ENCODE measurements around the gene SREK1IP1. TPM values are rescaled to one million over a fixed set of nuclear protein-coding genes. Genes with fewer than 3 reads are reported as not detected.
A peak's percentile ranks its signal among the peaks of the same experiment; 100 is the strongest.

SREK1IP1 gene
- total and polyA plus RNA-seq, 2 of the 13 experiments (the other 11 are each of a cell fraction or from before 2014, with no cell fraction given), result 3.1 to 16.5 TPM

DNA sequence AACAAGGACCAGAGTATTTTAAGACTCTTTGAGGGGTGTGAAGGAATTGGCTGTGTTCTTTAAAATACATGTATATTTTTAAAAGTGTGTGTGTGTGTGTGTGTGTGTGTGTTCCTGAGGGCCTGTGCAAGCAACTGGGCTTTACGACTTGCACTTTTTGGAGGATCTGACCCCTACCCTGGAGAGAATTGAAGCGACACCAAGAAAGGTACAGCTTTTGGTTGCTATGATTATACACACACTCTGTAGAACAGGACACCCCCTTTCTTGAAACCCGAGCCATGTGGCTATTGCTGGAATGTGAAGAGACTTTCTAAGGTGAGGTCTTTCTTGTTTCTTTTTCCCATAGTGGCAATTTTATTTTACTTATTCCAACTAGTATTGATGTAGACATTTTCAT is 77.2 kb downstream of the SREK1IP1 start:
- no peak for DNase-seq (ENCODE audit: low spot score)
- no peak for TF ChIP-seq ZNF33A (CRISPR knock-in tag; IDR thresholded peaks at IDR 0.05; ENCODE audit: borderline replicate concordance)
- no peak for TF ChIP-seq FOSL1 (CRISPR knock-in tag; IDR thresholded peaks at IDR 0.05; ENCODE audit: borderline replicate concordance)
- H3K79me2 ChIP-seq (ENCODE audit: insufficient read depth, low read length), result no peaks in the 10 kb centered on the region
- H3K27ac ChIP-seq (ENCODE audit: extremely low read length, insufficient read depth, low read length), result no peak overlapping the region
- in situ Hi-C loops (cut with HindIII; ENCODE audit: extremely low pct_ligation_motif_present, low pct_unique_long_range_greater_than_20kb), result no loop called here
- no peaks in the 10 kb centered on the region for H4K20me1 ChIP-seq (ENCODE audit: insufficient read depth, low read length)
- ChIA-PET CTCF (ENCODE audit: low intra/inter-chr PET ratio, low total read pairs) (no interaction called here), POLR2A (no interaction called here)
- no peaks in the 10 kb centered on the region for H3K9me3 ChIP-seq (ENCODE audit: low read length)
- H3K27me3 ChIP-seq (ENCODE audit: control insufficient read depth in 1 of 2, insufficient read depth in 2 of 2, low read length in 2 of 2), result peaks cover 1 to 39% of the 10 kb centered on the region in 2 experiments; a peak in 4 of 5 replicates
- ATAC-seq, result no peak
- BruUV-seq (replicated peaks), result no TSS peak
- H2AFZ ChIP-seq (ENCODE audit: low read length), result no peak overlapping the region
- WGBS (ENCODE audit: low lambda C conversion rate), result 4% methylated on average over 3 of the region's 3 CpGs
- FAIRE-seq, result no peak
- intact Hi-C loops (cut with micrococcal nuclease; ENCODE audit: unreplicated experiment), result no loop called here
- no peaks in the 10 kb centered on the region for H3K4me1 ChIP-seq (ENCODE audit: insufficient read depth, low read length)
- no peak overlapping the region for H3K4me3 ChIP-seq (replicated peaks in 1 of 3; ENCODE audit: insufficient read depth in 1 of 3, low read depth in 2 of 3, low read length in 3 of 3)
- no peak overlapping the region for H3K9ac ChIP-seq (ENCODE audit: insufficient read depth, low read depth, low read length)
- no peak overlapping the region for H3K4me2 ChIP-seq (ENCODE audit: low read depth, low read length)
- no peaks in the 10 kb centered on the region for H3K36me3 ChIP-seq (replicated peaks in 1 of 2; ENCODE audit: control insufficient read depth in 1 of 2, insufficient read depth in 2 of 2, low read length in 2 of 2)

DNA sequence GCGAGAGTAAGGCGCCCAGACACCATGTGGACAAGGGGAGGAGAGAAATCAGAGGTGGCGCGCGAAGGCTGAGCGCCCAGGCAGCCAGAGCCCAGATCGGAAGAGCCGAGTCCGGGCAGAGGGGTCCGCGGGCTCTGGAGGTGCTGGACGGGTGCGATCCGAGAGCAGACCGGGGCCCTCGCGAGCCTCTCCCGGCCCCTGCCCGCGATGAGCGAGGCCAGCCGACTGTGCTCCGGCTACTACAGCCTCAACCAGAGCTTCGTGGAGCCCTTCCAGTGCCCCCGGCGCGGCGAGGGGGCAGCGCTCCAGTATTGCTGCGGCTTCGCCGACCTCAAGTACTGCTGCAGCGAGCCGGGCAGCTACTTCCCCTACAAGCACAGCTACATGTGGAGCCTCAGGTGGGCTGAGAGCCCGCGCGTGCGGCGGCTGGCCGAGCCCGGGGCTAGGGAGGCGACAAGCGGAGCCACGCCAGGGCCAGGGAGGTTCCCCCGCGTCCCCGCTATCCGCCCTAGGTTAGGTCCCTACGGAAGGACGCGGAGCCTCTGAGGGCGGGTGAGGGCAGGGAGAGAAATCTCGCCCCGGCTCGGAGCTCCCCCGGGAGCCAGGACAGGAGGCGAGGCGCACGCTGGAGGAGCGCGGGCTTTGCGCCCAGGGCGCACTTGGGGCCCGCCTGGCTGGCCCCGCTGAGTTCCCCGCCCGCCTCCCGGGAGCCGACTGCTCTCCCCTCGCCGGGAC is 77.9 kb downstream of the SREK1IP1 start, which contains the start of gene SHISAL2B:
Gene SHISAL2B (plus strand): TSS at position 87 of the 735 bp plus-strand sequence. CDS start 121 bp downstream, at position 208.
- no TSS peak for BruUV-seq (replicated peaks)
- H3K4me2 ChIP-seq (ENCODE audit: low read depth, low read length), result peak within 1 kb of the TSS; percentile 59
- no peaks in the 10 kb centered on the region for H3K4me1 ChIP-seq (ENCODE audit: insufficient read depth, low read length)
- FAIRE-seq, result no peak
- H3K79me2 ChIP-seq (ENCODE audit: insufficient read depth, low read length), result no peaks in the 10 kb centered on the region
- 11% methylated on average over 10 of the region's 71 CpGs for WGBS (ENCODE audit: low lambda C conversion rate)
- ATAC-seq, result peak; percentile 85
- H3K4me3 ChIP-seq (replicated peaks in 1 of 3; ENCODE audit: insufficient read depth in 1 of 3, low read depth in 2 of 3, low read length in 3 of 3), result peak within 1 kb of the TSS in 2 of 3 experiments; percentile 20 to 59; a peak in 2 of 6 replicates
- H3K27me3 ChIP-seq (ENCODE audit: control insufficient read depth in 1 of 2, insufficient read depth in 2 of 2, low read length in 2 of 2), result peaks cover 1 to 39% of the 10 kb centered on the region in 2 experiments; a peak in 4 of 5 replicates
- no peaks in the 10 kb centered on the region for H4K20me1 ChIP-seq (ENCODE audit: insufficient read depth, low read length)
- no peak for DNase-seq (ENCODE audit: low spot score)
- H2AFZ ChIP-seq (ENCODE audit: low read length), result no peak within 1 kb of the TSS
- intact Hi-C loops (cut with micrococcal nuclease; ENCODE audit: unreplicated experiment) (no loop called here), in situ Hi-C loops (cut with HindIII; ENCODE audit: extremely low pct_ligation_motif_present, low pct_unique_long_range_greater_than_20kb) (no loop called here)
- no peak within 1 kb of the TSS for H3K9ac ChIP-seq (ENCODE audit: insufficient read depth, low read depth, low read length)
- no peaks in the 10 kb centered on the region for H3K36me3 ChIP-seq (replicated peaks in 1 of 2; ENCODE audit: control insufficient read depth in 1 of 2, insufficient read depth in 2 of 2, low read length in 2 of 2)
- ChIA-PET POLR2A (no interaction called here), CTCF (ENCODE audit: low intra/inter-chr PET ratio, low total read pairs) (no interaction called here)
- no peak within 1 kb of the TSS for H3K27ac ChIP-seq (ENCODE audit: extremely low read length, insufficient read depth, low read length)
- H3K9me3 ChIP-seq (ENCODE audit: low read length), result no peaks in the 10 kb centered on the region
- TF ChIP-seq GABPB1 (CRISPR knock-in tag; IDR thresholded peaks at IDR 0.05) (no peak; the same call in 1 of the 2 replicates), EHMT2 (IDR thresholded peaks at IDR 0.05; ENCODE audit: borderline replicate concordance, low read depth, low read length) (no peak), ZNF124 (CRISPR knock-in tag; IDR thresholded peaks at IDR 0.05) (no peak), FOSL2 (CRISPR knock-in tag; IDR thresholded peaks at IDR 0.05) (no peak)
- TF ChIP-seq, protein P1, sequence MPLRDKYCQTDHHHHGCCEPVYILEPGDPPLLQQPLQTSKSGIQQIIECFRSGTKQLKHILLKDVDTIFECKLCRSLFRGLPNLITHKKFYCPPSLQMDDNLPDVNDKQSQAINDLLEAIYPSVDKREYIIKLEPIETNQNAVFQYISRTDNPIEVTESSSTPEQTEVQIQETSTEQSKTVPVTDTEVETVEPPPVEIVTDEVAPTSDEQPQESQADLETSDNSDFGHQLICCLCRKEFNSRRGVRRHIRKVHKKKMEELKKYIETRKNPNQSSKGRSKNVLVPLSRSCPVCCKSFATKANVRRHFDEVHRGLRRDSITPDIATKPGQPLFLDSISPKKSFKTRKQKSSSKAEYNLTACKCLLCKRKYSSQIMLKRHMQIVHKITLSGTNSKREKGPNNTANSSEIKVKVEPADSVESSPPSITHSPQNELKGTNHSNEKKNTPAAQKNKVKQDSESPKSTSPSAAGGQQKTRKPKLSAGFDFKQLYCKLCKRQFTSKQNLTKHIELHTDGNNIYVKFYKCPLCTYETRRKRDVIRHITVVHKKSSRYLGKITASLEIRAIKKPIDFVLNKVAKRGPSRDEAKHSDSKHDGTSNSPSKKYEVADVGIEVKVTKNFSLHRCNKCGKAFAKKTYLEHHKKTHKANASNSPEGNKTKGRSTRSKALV (CRISPR knock-in tag; IDR thresholded peaks at IDR 0.05), result peak; percentile 98
